ENCODE results near the gene SULF2.

SULF2 gene

DNA sequence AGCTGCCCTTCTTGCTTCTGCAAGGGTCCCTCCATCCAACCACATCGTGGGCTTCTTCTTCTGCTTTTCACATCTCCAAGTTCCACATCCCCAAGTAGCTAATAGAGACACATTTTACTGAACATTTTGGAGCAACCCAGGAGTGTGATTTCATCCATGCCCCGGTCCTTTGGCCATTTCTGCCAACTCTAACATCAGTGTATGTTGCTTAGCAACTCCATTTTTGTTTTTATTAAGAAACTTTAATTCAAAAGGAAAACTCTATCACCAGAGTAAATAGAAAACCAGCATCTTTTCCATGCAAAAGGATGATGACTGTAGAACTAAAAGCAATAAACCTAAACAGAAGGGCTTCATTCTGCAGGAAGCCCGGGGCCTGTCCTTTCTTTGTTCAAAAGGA, 32.7 kb upstream of the SULF2 start:
- no peaks in the 10 kb centered on the region for H3K27me3 ChIP-seq
- H3K36me3 ChIP-seq: no peaks in the 10 kb centered on the region
- peak overlapping the region in 1 of 11 experiments; percentile 61; a peak in 1 of 22 replicates for H3K4me2 ChIP-seq
- H3K4me3 ChIP-seq: no peak overlapping the region
- no peak overlapping the region for H3K9ac ChIP-seq
- no peaks in the 10 kb centered on the region for H4K20me1 ChIP-seq
- peaks cover 0 to 30% (median 26%) of the 10 kb centered on the region in 10 experiments; a peak in 15 of 20 replicates for H3K4me1 ChIP-seq
- H3K27ac ChIP-seq: no peak overlapping the region
- no peak for TF ChIP-seq Cebpa-rat (IDR thresholded peaks at IDR 0.05)
- peaks cover 6 to 20% (median 11%) of the 10 kb centered on the region in 11 experiments; a peak in 15 of 22 replicates for H3K9me3 ChIP-seq (replicated peaks in 1 of 11)

DNA sequence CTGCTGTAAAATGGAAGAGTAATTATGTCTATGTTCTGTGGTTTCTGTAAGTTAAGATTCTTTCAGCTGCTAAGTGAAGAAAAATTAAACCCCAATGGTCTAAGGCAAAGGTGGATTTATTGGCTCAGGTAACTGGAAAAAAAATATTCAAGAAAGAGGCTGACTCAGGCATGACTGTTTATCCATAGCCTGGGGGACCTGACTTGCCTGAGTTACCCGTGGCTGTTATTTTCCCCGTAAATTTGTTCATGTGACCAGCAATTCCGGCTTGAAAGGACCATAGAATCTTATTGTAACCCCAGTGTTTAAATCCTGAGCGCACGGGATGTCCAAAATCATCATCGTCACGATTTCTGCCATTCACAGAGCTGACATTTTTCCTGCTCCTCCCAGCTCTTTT, 32.3 kb upstream of the SULF2 start:
- peaks cover 6 to 20% (median 11%) of the 10 kb centered on the region in 11 experiments; a peak in 15 of 22 replicates for H3K9me3 ChIP-seq (replicated peaks in 1 of 11)
- H3K27me3 ChIP-seq: no peaks in the 10 kb centered on the region
- H3K4me3 ChIP-seq: no peak overlapping the region
- H3K4me2 ChIP-seq: peak overlapping the region in 4 of 11 experiments; percentile 54 to 82 (median 70); a peak in 6 of 22 replicates
- H3K4me1 ChIP-seq: peaks cover 0 to 30% (median 26%) of the 10 kb centered on the region in 10 experiments; a peak in 15 of 20 replicates
- no peak for TF ChIP-seq Cebpa-rat (IDR thresholded peaks at IDR 0.05)
- H3K9ac ChIP-seq: no peak overlapping the region
- H3K27ac ChIP-seq: no peak overlapping the region
- no peaks in the 10 kb centered on the region for H4K20me1 ChIP-seq
- H3K36me3 ChIP-seq: no peaks in the 10 kb centered on the region

DNA sequence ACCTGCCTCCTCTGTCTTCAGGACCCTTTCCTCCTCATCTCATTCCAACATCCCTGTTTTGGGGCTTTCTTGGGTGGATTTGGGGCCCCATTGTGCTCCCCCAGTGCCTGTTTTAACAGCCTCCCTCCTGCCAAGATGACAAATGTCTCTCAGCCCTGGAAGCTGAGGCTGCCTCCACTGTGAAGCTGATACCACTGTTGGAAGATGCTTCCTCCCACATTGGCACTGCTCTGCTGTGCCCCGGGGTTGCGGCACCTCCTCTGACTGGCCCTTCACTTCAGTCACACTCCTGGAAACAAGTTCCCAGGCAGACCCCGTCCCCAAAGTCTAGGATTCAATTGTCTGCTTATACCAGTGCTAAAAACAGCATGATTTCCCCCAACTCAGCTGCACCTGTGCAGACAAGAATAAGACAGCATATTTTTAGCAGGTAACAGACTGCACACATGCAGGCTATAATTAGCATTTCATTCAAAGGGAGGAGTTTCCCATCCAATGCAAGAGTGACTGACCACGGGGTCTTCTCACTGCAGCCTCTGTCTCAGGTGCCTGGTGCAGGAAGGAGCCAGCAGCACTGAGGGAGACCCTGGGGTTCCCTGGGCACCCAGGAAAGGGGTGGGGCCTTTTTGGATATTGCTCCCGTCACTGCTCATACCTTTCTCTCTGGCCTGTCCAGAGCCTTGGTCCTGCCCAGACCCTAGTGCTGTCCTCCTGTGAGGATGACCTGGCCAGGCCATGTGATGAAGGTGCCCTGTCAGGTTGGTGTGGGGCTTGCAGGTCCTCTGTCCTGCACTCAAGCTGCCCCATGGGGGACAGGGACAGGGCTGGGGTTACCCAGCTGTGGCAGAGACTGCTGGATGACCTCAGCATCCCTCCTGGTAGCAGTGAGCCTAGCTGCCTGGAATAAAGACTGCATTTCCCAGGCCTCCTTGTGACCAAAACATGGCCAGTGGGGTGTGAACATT, 31.5 kb upstream of the SULF2 start:
- no peak for TF ChIP-seq Cebpa-rat (IDR thresholded peaks at IDR 0.05)
- Histone ChIP-seq H3K9me3 (replicated peaks in 1 of 11) (peaks cover 6 to 20% (median 11%) of the 10 kb centered on the region in 11 experiments; a peak in 15 of 22 replicates), H3K4me1 (peaks cover 0 to 26% (median 22%) of the 10 kb centered on the region in 10 experiments; a peak in 15 of 20 replicates), H3K4me2 (peak overlapping the region in 9 of 11 experiments; percentile 3 to 82 (median 54); a peak in 17 of 22 replicates), H3K27me3 (no peaks in the 10 kb centered on the region), H3K27ac (no peak overlapping the region), H4K20me1 (no peaks in the 10 kb centered on the region), H3K9ac (0 out of 22 replicates have a peak overlapping the region, but pooled peaks of 1 of the 11 experiments have one; percentile 17), H3K4me3 (no peak overlapping the region), H3K36me3 (no peaks in the 10 kb centered on the region)

DNA sequence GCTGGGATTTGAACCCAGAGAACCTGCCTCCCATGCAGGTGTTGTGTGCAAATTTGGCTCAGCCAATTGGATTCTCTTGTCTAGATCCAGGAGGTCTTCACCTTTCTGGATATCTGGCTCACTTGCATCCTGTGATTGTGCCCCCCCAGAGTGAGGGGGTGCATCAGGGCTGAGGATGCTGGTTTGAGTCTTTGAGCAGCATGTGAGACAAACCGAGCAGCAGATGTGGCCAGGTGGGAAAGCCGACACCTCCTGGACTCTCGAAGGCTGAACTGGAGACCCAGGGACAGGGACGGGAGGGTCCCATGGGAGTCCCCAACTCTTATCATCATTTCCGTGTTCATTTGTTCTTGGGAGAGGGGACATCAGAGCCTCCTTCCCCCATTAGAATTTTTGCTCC, 30.6 kb upstream of the SULF2 start:
- Histone ChIP-seq H3K27me3 (no peaks in the 10 kb centered on the region), H4K20me1 (no peaks in the 10 kb centered on the region), H3K4me2 (peak overlapping the region in 6 of 11 experiments; percentile 22 to 82 (median 58); a peak in 10 of 22 replicates), H3K9me3 (replicated peaks in 1 of 11) (peaks cover 6 to 20% (median 11%) of the 10 kb centered on the region in 11 experiments; a peak in 15 of 22 replicates), H3K4me1 (peaks cover 0 to 21% (median 17%) of the 10 kb centered on the region in 10 experiments; a peak in 15 of 20 replicates), H3K27ac (no peak overlapping the region), H3K36me3 (no peaks in the 10 kb centered on the region), H3K4me3 (no peak overlapping the region), H3K9ac (no peak overlapping the region)
- no peak for TF ChIP-seq Cebpa-rat (IDR thresholded peaks at IDR 0.05)

DNA sequence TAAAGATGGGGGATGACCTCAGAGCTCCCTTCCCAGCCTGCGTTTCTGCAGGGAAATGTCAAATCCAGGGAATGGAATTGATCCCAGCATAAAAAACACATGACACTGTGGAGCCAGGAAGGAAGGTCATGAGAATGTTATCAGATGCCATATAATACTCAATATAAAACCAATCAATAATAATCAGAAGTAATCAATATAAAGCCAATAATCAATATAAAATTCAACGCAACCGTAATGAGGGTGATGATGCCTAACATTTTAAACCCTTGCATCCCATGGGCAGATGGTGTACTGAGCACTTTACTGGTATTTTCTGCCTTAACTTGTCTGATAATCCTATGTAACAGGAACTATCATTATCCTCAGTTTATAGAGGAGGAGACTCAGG, 30.1 kb upstream of the SULF2 start:
- Histone ChIP-seq H3K9ac (no peak overlapping the region), H3K4me1 (peaks cover 0 to 21% (median 17%) of the 10 kb centered on the region in 10 experiments; a peak in 15 of 20 replicates), H3K27ac (no peak overlapping the region), H3K4me2 (no peak overlapping the region), H3K27me3 (no peaks in the 10 kb centered on the region), H4K20me1 (no peaks in the 10 kb centered on the region), H3K9me3 (replicated peaks in 1 of 11) (peaks cover 6 to 20% (median 11%) of the 10 kb centered on the region in 11 experiments; a peak in 15 of 22 replicates), H3K4me3 (no peak overlapping the region), H3K36me3 (no peaks in the 10 kb centered on the region)
- no peak for TF ChIP-seq Cebpa-rat (IDR thresholded peaks at IDR 0.05)

DNA sequence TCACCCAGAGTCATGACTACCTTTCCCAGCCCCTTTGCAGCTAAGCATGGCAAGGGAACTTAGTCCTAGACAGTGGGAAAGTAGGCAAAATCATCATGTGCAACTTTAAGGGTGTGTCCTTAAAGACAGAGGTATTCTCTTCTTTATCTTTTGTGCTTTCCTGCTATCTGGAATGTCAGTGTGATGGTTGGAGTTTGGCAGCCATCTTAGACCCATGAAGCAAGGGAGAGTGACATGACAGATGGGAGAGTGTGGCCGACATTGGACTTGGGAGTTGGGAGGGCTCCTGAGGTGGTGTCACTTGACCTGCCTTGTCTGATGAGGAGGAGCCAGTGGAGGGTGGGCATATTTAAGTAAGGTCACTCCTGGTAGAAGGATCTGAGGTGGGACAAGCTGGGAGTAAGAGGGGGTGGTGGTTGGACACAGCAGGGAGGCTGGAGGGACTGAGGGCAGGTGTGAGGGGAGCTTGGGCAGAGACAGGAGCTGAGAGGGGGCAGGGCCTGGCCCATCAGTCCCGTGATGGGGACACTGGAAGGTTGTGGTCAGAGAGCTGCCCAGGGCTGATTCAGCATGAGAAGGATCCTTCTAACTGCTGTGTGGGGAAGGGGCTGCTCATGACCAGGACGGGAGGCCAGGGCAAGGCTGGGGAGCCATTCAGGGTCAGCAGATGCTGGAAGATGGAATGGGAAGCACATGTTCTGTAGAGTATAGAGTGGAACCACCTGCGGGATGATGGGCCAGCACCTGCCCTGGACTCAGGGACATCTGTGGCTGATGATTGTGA, 29.5 kb upstream of the SULF2 start:
- Histone ChIP-seq H4K20me1 (no peaks in the 10 kb centered on the region), H3K27ac (no peak overlapping the region), H3K9me3 (replicated peaks in 1 of 11) (peaks cover 6 to 20% (median 11%) of the 10 kb centered on the region in 11 experiments; a peak in 15 of 22 replicates), H3K36me3 (no peaks in the 10 kb centered on the region), H3K4me2 (no peak overlapping the region), H3K9ac (no peak overlapping the region), H3K27me3 (no peaks in the 10 kb centered on the region), H3K4me3 (no peak overlapping the region), H3K4me1 (peaks cover 0 to 21% (median 17%) of the 10 kb centered on the region in 10 experiments; a peak in 15 of 20 replicates)
- no peak for TF ChIP-seq Cebpa-rat (IDR thresholded peaks at IDR 0.05)

DNA sequence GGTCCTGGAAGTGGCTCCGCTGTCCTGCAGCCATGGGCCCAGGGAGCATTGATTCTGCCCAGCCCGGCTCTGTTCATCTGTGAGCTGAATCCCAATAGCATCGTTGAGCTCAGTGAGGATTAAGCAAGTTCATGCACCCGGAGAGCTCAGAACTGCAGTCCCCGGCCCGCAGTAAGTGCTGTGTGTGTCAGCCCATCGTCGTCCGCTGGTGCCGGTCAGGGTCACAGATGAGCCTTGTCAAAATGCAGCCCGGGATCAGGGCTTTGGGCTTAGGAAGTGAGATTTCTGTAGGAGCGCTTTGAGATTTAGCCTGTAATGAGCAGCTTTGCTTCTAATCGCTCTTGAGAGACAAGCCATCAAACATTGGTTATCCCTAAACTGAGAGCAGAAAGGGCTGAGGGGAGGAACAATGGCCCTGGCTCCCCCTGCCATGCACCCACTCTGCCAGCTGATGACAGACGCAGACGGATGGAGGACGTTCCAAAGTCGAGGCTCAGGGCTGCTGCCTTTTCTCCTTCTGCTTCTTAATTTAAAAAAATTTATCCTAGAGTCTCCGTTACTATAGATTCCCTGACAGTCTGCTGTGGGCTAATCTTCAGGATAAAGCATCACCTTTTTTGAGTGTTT, 25.6 kb upstream of the SULF2 start:
- no peak overlapping the region for H3K27ac ChIP-seq
- TF ChIP-seq Cebpa-rat (IDR thresholded peaks at IDR 0.05): no peak
- no peaks in the 10 kb centered on the region for H3K36me3 ChIP-seq
- no peak overlapping the region for H3K4me2 ChIP-seq
- H3K27me3 ChIP-seq: no peaks in the 10 kb centered on the region
- no peaks in the 10 kb centered on the region for H4K20me1 ChIP-seq
- peaks cover 0 to 2% (median under 1%) of the 10 kb centered on the region in 10 experiments; a peak in 7 of 20 replicates for H3K4me1 ChIP-seq
- no peak overlapping the region for H3K9ac ChIP-seq
- H3K9me3 ChIP-seq (replicated peaks in 1 of 11): peaks cover 6 to 20% (median 11%) of the 10 kb centered on the region in 11 experiments; a peak in 15 of 22 replicates
- no peak overlapping the region for H3K4me3 ChIP-seq

DNA sequence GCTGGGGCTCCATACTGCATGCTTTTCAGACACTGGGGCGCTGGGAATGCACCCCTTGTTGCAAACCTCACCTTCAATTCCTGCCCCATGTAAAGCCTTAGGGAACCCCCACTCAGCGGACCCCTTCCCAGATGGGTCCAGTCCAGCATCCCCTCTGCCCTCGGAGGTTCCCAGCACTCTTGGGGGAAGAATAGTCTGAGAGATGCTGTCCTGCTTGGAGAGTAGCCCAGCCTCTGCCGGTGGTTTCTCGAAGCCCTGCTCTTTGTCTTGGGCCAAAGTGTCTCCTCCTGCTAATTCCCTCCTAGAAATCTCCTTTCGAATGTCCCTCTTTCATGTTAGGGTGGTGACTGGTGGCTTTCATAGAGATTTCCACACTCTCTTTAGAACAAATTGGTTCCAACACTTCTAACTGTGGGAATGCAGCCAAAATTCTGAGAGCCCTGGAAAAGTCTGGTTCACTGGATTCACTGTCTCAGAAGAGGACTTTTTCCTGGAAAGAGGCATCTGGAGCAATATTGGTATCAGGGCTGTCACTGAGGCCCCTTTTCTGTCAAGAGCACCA, 24.9 kb upstream of the SULF2 start:
- Histone ChIP-seq H3K4me3 (no peak overlapping the region), H3K4me1 (no peaks in the 10 kb centered on the region), H4K20me1 (no peaks in the 10 kb centered on the region), H3K9me3 (replicated peaks in 1 of 11) (peaks cover 6 to 20% (median 11%) of the 10 kb centered on the region in 11 experiments; a peak in 15 of 22 replicates), H3K4me2 (no peak overlapping the region), H3K9ac (no peak overlapping the region), H3K36me3 (no peaks in the 10 kb centered on the region), H3K27ac (no peak overlapping the region), H3K27me3 (no peaks in the 10 kb centered on the region)
- TF ChIP-seq Cebpa-rat (IDR thresholded peaks at IDR 0.05): no peak

Measured in BLaER1 treated with 17β-estradiol and CSF1 and Interleukin-3, amounts not matched to agents 10 nM and 100 nM (cell line).